Omental fat pad (tissue), 4 donors: Measurements from ENCODE around the gene STPG3. TPM values are rescaled to one million over a fixed set of nuclear protein-coding genes. Genes with fewer than 3 reads are reported as not detected.
A peak's percentile ranks its signal among the peaks of the same experiment; 100 is the strongest.

Experiments
- ATAC-seq: fragments of 150-250 bp; one replicate; pipeline ENCODE4 v1.9.1; 2016; ENCODE audit warnings: mild to moderate bottlenecking, moderate library complexity; ENCODE audit not compliant: low FRiP score
- DNase-seq: peaks from one replicate; pipeline ENCODE4 v3.0.0-alpha.2; 2019; ENCODE audit warnings: low spot score
- CTCF ChIP-seq, 3 donors: fragments of 450-650 bp; IDR thresholded peaks; one replicate each; pipeline ENCODE4 v1.5.1; 2016 to 2017; ENCODE audit warnings: antibody characterized with exemption in 3 of 3, mild to moderate bottlenecking in 3 of 3, moderate library complexity in 2 of 3
- total RNA-seq, 4 donors: library from RNA; depleted of rRNA; stranded (reverse); fragments of >200 nt; gene quantifications; one replicate each; pipeline ENCODE4 v1.1.0, GENCODE V29; 2016

Gene STPG3
- total RNA-seq, 4 donors from 2014 or later = 0.56 TPM; not detected in 3

GRCh38 chr9:137227054-137227852, 23.8 kb upstream of the STPG3 start, which contains the start of gene RNF224:
Gene RNF224 (plus strand): TSS chr9:137227502. CDS start chr9:137228336, 834 bp downstream.
- ATAC-seq (peak; percentile 52), DNase-seq (peak; percentile 43)
- peak in 2 of 3 donors; percentile 57 for TF ChIP-seq CTCF (IDR thresholded peaks at IDR 0.05)

- DNase-seq (no peak), ATAC-seq (no peak)
- TF ChIP-seq CTCF (IDR thresholded peaks at IDR 0.05) = no peak
These were observed 23.1 kb upstream of the STPG3 start for GRCh38 chr9:137227853-137228505.

DNA sequence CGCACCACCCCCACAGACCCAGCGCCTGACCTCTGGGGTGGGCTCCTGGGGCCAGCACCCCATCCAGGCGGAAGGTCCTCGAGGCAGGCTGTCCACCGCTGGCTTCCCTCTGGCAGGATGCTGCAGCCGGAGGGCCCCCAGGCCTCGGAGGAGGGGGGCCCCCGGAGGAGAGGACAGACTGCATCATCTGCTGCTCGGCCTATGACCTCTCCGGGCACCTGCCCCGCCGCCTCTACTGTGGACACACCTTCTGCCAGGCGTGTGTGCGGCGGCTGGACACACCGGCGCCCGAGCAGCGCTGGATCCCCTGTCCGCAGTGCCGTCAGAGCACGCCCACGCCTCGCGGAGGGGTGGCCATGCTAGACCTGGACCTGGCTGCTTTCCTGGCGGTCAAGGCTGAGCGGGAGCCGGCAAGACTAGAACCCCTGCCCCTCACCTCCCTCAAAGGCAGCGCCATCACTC, 22.5 kb upstream of the STPG3 start:
- no peak for ATAC-seq
- no peak for DNase-seq

DNA sequence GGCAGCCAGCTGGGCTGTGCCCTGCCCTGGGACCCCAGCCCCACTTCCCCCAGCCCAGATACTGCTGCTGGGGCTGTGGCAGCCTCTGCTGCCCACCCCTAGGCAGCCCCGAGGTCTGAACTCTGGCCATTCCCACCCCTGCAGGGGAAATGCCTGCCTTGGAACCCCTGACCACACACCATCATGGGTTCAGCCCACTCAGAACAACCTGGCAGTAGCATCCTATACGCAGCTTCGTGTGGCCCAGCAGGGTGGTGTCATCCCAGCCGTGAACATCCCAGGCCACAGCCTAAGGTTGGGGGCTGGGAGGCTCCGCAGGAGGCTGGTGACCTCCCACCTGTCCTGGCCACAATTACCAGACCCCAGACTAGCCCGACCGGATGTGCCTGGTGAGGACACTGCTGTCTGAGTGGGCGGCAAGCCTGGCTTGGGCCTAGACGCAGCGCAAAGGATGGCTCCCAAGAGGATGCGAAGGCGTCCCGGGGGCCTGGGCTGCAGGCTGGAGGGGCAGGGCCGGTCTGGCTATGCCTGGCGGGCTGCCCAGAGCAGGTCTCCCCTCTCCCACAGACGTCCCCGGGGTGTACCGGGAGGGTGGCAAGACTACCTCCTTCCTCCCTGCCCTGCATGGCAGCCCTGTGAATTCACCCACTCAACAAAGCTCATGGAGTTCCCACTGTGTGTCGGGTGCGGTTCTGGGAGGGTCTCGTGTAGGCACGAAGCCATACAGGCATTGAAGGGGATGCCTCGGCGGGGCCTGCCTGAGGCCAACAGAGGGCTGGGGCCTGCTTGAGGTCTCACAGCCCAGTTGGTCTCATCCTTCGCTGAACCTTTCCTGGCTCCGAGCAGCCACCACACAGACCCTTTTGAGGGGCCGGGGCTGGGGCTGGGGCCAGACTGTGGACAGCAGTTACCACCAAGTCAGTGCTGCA, 21.9 kb upstream of the STPG3 start:
- no peak for TF ChIP-seq CTCF (IDR thresholded peaks at IDR 0.05)
- DNase-seq (no peak), ATAC-seq (no peak)

More for the DNA sequence above, 22.5 kb upstream of the STPG3 start:
- TF ChIP-seq CTCF (IDR thresholded peaks at IDR 0.05) = no peak

DNA sequence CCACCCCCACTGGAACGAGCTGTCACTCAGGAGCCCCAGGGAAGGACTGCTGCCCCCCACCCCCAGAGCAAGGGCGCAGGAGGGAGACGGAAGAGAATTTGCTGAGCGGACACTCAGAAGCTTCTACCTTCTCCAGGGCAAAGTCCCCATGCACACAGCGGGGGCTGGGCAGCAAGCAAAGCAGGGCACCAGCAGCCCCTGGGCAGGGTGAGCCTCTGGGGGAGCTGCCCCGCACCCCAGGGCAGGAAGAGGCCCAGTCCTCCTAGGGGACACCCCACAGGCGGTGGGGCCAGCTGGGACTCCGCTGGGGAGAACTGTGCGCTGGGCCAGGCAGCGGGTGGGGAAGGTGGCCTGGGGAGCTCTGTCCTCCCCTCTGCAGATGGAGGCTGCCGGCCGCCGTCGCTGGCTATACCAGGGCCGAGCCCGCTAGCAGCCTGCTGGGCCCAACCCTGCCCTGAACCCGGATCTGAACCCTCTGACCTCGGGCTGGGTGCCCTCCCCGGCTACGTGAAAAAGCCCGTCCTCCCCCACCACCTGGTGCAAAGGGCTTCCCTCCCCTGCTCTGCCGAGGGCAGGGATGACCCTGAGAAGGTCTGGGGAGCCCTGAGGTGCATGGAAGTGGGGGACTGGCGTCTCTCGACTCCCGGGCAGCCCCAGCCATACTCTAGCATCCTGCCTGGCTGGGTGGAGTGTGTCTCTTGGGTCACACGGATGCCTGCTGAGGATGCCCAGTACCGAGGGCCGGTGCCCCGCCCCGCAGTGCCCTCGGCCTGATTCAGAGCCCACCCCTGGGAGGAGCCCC, 21.0 kb upstream of the STPG3 start:
- TF ChIP-seq CTCF (IDR thresholded peaks at IDR 0.05) = no peak
- DNase-seq = no peak

More for the DNA sequence above, 21.0 kb upstream of the STPG3 start:
- ATAC-seq = no peak
